Prostate gland (tissue), 2 donors: ENCODE data around the gene MARCHF3.

Experiments
- CTCF ChIP-seq, 4 experiments: fragments of 200-600 bp in 2 of 4; fragments of 450-650 bp in 2 of 4; sonication (generic) in 2 of 4; IDR thresholded peaks; 1 replicate in 3 of 4; 2 replicates in 1 of 4; pipeline ENCODE4 v1.5.1; 2016 to 2019; ENCODE audit warnings: antibody characterized with exemption in 4 of 4, mild to moderate bottlenecking in 2 of 4, moderate library complexity in 2 of 4
- POLR2A ChIP-seq: fragments of 450-650 bp; IDR thresholded peaks from one replicate; pipeline ENCODE4 v1.6.1; 2016; ENCODE audit warnings: antibody characterized with exemption, mild to moderate bottlenecking
- POLR2AphosphoS5 ChIP-seq: sonication (generic); formaldehyde crosslinking; IDR thresholded peaks from one replicate; pipeline ENCODE4 v1.6.1; 2017; ENCODE audit warnings: antibody characterized with exemption

- no peak for TF ChIP-seq POLR2AphosphoS5
- TF ChIP-seq CTCF (IDR thresholded peaks at IDR 0.05) = no peak
- no peak for TF ChIP-seq POLR2A
Measured at GRCh38 chr5:126855266-126855665, 175.1 kb downstream of the MARCHF3 start.
